K562 (cell line): Measurements from ENCODE around the gene HACL1. TPM values are rescaled to one million over a fixed set of nuclear protein-coding genes. Genes with fewer than 3 reads are reported as not detected.

ENCODE experiments used
- ARNT ChIP-seq, 2 experiments: fragments of 450-650 bp; IDR thresholded peaks; 2 replicates each; pipeline ENCODE4 v1.6.1; 2016; ENCODE audit warnings: mild to moderate bottlenecking in 1 of 2
- CCNT2 ChIP-seq: IDR thresholded peaks from 2 replicates; pipeline ENCODE4 v1.6.1; 2011; ENCODE audit warnings: borderline replicate concordance, low read depth, mild to moderate bottlenecking, moderate library complexity, mixed read lengths, low read length; ENCODE audit not compliant: insufficient read length; ENCODE audit errors: extremely low read depth
- CEBPB ChIP-seq: fragments of 450-650 bp; IDR thresholded peaks from 2 replicates; pipeline ENCODE4 v1.6.1; 2016; ENCODE audit warnings: missing genetic modification characterization, missing compliant biosample characterization
- CXXC5 ChIP-seq: fragments of 250-450 bp; sonication (Bioruptor Pico); IDR thresholded peaks from 2 replicates; pipeline ENCODE4 v1.8.0; 2022; ENCODE audit warnings: inconsistent platforms, mild to moderate bottlenecking, moderate library complexity
- ELF1 ChIP-seq: fragments of 200-800 bp; sonication (Bioruptor generic); IDR thresholded peaks from 2 replicates; pipeline ENCODE4 v1.6.1; 2016; ENCODE audit warnings: missing genetic modification characterization, missing compliant biosample characterization
- ELF2 ChIP-seq: fragments of 250-450 bp; sonication (Bioruptor Pico); IDR thresholded peaks from 2 replicates; pipeline ENCODE4 v1.5.0; 2021; ENCODE audit warnings: mild to moderate bottlenecking
- GABPB1 ChIP-seq: sonication (generic); formaldehyde crosslinking; IDR thresholded peaks from 2 replicates; pipeline ENCODE4 v1.8.0; 2022; ENCODE audit warnings: mild to moderate bottlenecking, missing genetic modification reagents
- HDAC8 ChIP-seq: fragments of 450-650 bp; IDR thresholded peaks from 2 replicates; pipeline ENCODE4 v1.6.1; 2016; ENCODE audit warnings: mild to moderate bottlenecking, missing genetic modification characterization, moderate library complexity, missing compliant biosample characterization
- HMG20A ChIP-seq: fragments of 450-650 bp; formaldehyde crosslinking; conservative IDR thresholded peaks from 2 replicates; pipeline ENCODE4 v1.4.0; 2020; ENCODE audit warnings: mild to moderate bottlenecking, mixed read lengths
- IRF2 ChIP-seq: sonication (generic); formaldehyde crosslinking; IDR thresholded peaks from 2 replicates; pipeline ENCODE4 v1.8.1; 2022; ENCODE audit warnings: mild to moderate bottlenecking, missing genetic modification reagents
- JUND ChIP-seq, 2 experiments: IDR thresholded peaks; 2 replicates in 1 of 2; 3 replicates in 1 of 2; pipeline ENCODE4 v1.6.1; 2011; ENCODE audit warnings: borderline replicate concordance in 2 of 2, low read depth in 2 of 2, low read length in 2 of 2, improper control_type of control experiment in 1 of 2, missing biosample characterization in 1 of 2, missing genetic modification characterization in 1 of 2, missing genetic modification reagents in 1 of 2
- KAT7 ChIP-seq: sonication (generic); formaldehyde crosslinking; IDR thresholded peaks from 2 replicates; pipeline ENCODE4 v1.8.0; 2022; ENCODE audit warnings: missing genetic modification reagents, mild to moderate bottlenecking, borderline replicate concordance
- KLF1 ChIP-seq: fragments of 450-650 bp; IDR thresholded peaks from 2 replicates; pipeline ENCODE4 v1.6.1; 2016; ENCODE audit warnings: missing genetic modification characterization, missing compliant biosample characterization
- NCOA2 ChIP-seq, 2 experiments: fragments of 450-650 bp; IDR thresholded peaks; 2 replicates each; pipeline ENCODE4 v1.6.1; 2018; ENCODE audit warnings: mild to moderate bottlenecking in 2 of 2, moderate library complexity in 1 of 2; ENCODE audit not compliant: partially characterized antibody in 2 of 2
- POU5F1 ChIP-seq: fragments of 150-350 bp; IDR thresholded peaks from 2 replicates; pipeline ENCODE4 v1.6.1; 2014; ENCODE audit warnings: borderline replicate concordance, low read length, low read depth, mild to moderate bottlenecking; ENCODE audit not compliant: partially characterized antibody
- RAD21 ChIP-seq, 2 experiments: fragments of 250-450 bp in 1 of 2; fragments of 450-650 bp in 1 of 2; sonication (Bioruptor Pico) in 1 of 2; formaldehyde crosslinking in 1 of 2; IDR thresholded peaks in 1 of 2; conservative IDR thresholded peaks in 1 of 2; 2 replicates each; pipeline versions ENCODE4 v1.4.0 to v1.8.0; 2020 to 2022; ENCODE audit warnings: mild to moderate bottlenecking in 2 of 2, moderate library complexity in 1 of 2
- RCOR1 ChIP-seq, 2 experiments: IDR thresholded peaks; 2 replicates each; pipeline ENCODE4 v1.6.1; 2012; ENCODE audit warnings: low read depth in 2 of 2, low read length in 2 of 2, borderline replicate concordance in 1 of 2, improper control_type of control experiment in 1 of 2
- SMC3 ChIP-seq: conservative IDR thresholded peaks from 2 replicates; pipeline ENCODE4 v1.6.1; 2011; ENCODE audit warnings: low read depth, low read length, improper control_type of control experiment; ENCODE audit not compliant: insufficient read depth
- SP1 ChIP-seq: sonication (generic); formaldehyde crosslinking; IDR thresholded peaks from 2 replicates; pipeline ENCODE4 v1.8.1; 2022; ENCODE audit warnings: mild to moderate bottlenecking, missing genetic modification reagents
- TAF9B ChIP-seq: fragments of 450-650 bp; IDR thresholded peaks from 2 replicates; pipeline ENCODE4 v1.6.1; 2018; ENCODE audit warnings: mild to moderate bottlenecking; ENCODE audit not compliant: partially characterized antibody
- TBL1XR1 ChIP-seq, 2 experiments: IDR thresholded peaks; 2 replicates each; pipeline ENCODE4 v1.6.1; 2012; ENCODE audit warnings: improper control_type of control experiment in 2 of 2, low read length in 2 of 2, mild to moderate bottlenecking in 1 of 2
- ZNF239 ChIP-seq: fragments of 250-450 bp; sonication (Bioruptor Pico); IDR thresholded peaks from 2 replicates; pipeline ENCODE4 v1.4.0; 2020; ENCODE audit warnings: mild to moderate bottlenecking
- polyA plus RNA-seq, 8 experiments: library from polyadenylated mRNA; depleted of rRNA in 4 of 8; stranded (reverse) in 5 of 8; unstranded in 3 of 8; fragments of >200 nt; fragmentation: Nextera tagmentation in 2 of 8; fragmentation: Illumina TruSeq in 1 of 8; extraction: Ambion mirVana in 2 of 8; extraction: Trizol in 1 of 8; gene quantifications; 2 replicates each; pipeline versions ENCODE4 v1.2.1 to v1.2.3, GENCODE V29; 2011 to 2014; ENCODE audit warnings: inconsistent platforms in 1 of 8, missing spikeins in 1 of 8
- total RNA-seq, 7 experiments: library from RNA; depleted of rRNA in 6 of 7; stranded (reverse); fragments of >200 nt in 6 of 7; fragmentation: Illumina TruSeq in 2 of 7; extraction: Trizol in 2 of 7; gene quantifications; 2 replicates each; pipeline versions ENCODE4 v1.2.1 to v1.2.3, GENCODE V29; 2011 to 2021; ENCODE audit warnings: low replicate concordance in 1 of 7
- TF ChIP-seq, protein P1 (sequence below): fragments of 250-450 bp; sonication (Bioruptor Pico); IDR thresholded peaks from 2 replicates; pipeline ENCODE4 v1.5.0; 2021
- TF ChIP-seq, protein P2 (sequence below): fragments of 250-450 bp; sonication (Bioruptor Pico); IDR thresholded peaks from 2 replicates; pipeline ENCODE4 v1.5.1; 2021; ENCODE audit warnings: mild to moderate bottlenecking

The HACL1 gene
- total and polyA plus RNA-seq, 9 of the 15 experiments (the other 6 are each of a cell fraction or from before 2014, with no cell fraction given), result 18.9 to 61.5 (median 30.5) TPM

DNA sequence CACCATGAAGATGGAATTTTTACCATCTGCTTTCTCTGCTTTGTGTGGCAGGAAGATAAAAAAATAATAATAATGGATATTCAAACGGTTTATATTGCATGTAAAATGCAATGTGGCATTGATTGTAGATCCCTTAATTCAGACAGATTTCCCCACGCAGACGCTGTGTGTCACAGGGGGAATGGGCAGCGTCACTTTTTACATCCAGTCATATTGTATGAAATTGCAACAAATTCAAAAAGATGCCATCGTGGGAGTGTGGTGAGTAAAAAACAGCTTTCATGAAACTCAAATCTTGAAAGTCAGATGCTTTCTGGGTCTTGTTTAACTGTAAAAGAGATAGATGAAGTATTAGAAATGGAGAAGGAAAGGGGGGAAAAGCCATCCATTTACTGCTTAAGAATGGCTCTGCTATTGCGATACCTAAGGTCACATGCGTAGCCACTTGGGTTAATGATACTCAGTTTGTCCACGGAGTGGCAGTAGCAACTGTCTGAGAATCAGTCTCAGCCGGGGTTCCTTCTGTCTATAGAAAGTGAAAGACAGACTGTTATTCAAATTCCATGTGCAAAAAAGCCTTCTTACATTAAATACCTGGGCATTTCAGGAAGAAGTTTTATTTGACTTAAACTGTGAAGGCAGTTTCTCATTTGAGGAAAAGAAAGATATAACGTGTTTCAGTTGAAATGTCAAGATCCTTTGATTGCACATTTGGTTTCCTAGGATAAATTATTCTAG, 28.7 kb upstream of the HACL1 start (continued):
- TF ChIP-seq RAD21 (CRISPR knock-in tag; conservative IDR thresholded peaks at IDR 0.05 in 1 of 2, IDR thresholded peaks at IDR 0.05 in 1 of 2) (peak; percentile 92 to 93), IRF2 (no peak), ELF2 (CRISPR knock-in tag) (peak; percentile 28; the same call in 1 of the 2 replicates), NCOA2 (IDR thresholded peaks at IDR 0.05; ENCODE audit: partially characterized antibody in 2 of 2) (no peak), ZNF239 (CRISPR knock-in tag) (no peak), SMC3 (peak; percentile 83), KLF1 (tag) (no peak), CEBPB (tag) (peak; percentile 87), CXXC5 (CRISPR knock-in tag) (0 out of 2 replicates have a peak, but pooled peaks have one; percentile 11), TBL1XR1 (IDR thresholded peaks at IDR 0.05; ENCODE audit: low read length in 2 of 2) (peak in 1 of 2 experiments; percentile 13; a peak in 1 of 4 replicates), HMG20A (CRISPR knock-in tag) (no peak), JUND (IDR thresholded peaks at IDR 0.05; ENCODE audit: borderline replicate concordance, low read depth, low read length) (peak; percentile 12; the same call in 1 of the 2 replicates), JUND (tag; IDR thresholded peaks at IDR 0.05; ENCODE audit: borderline replicate concordance, low read depth, low read length) (no peak; the same call in 2 of the 3 replicates), ELF1 (0 out of 2 replicates have a peak, but pooled peaks have one; percentile 16), TAF9B (no peak), GABPB1 (CRISPR knock-in tag) (peak; percentile 44; the same call in 1 of the 2 replicates), HDAC8 (tag) (no peak), KAT7 (CRISPR knock-in tag) (peak; percentile 68; the same call in 1 of the 2 replicates), POU5F1 (no peak), ARNT (IDR thresholded peaks at IDR 0.05) (peak in 1 of 2 experiments; percentile 54; a peak in 1 of 4 replicates), RCOR1 (IDR thresholded peaks at IDR 0.05; ENCODE audit: borderline replicate concordance in 1 of 2, low read depth in 2 of 2, low read length in 2 of 2) (peak in 1 of 2 experiments; percentile 55; a peak in 1 of 4 replicates), CCNT2 (no peak), SP1 (CRISPR knock-in tag) (peak; percentile 44; the same call in 1 of the 2 replicates)
- TF ChIP-seq, protein P1, sequence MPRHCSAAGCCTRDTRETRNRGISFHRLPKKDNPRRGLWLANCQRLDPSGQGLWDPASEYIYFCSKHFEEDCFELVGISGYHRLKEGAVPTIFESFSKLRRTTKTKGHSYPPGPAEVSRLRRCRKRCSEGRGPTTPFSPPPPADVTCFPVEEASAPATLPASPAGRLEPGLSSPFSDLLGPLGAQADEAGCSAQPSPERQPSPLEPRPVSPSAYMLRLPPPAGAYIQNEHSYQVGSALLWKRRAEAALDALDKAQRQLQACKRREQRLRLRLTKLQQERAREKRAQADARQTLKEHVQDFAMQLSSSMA (CRISPR knock-in tag), result no peak
- TF ChIP-seq, protein P2, sequence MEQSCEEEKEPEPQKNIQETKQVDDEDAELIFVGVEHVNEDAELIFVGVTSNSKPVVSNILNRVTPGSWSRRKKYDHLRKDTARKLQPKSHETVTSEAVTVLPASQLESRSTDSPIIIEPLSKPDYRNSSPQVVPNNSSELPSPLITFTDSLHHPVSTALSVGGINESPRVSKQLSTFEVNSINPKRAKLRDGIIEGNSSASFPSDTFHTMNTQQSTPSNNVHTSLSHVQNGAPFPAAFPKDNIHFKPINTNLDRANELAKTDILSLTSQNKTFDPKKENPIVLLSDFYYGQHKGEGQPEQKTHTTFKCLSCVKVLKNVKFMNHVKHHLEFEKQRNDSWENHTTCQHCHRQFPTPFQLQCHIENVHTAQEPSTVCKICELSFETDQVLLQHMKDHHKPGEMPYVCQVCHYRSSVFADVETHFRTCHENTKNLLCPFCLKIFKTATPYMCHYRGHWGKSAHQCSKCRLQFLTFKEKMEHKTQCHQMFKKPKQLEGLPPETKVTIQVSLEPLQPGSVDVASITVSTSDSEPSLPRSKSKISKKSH, result no peak
